HepG2 (cell line): Measurements from ENCODE around the gene RIOK2. TPM values are rescaled to one million over a fixed set of nuclear protein-coding genes. Genes with fewer than 3 reads are reported as not detected.

Experiments used
- ATAC-seq: fragments of 200-7000 bp; cut with Tn5 transposase; 3 replicates; pipeline ENCODE4 v1.9.1; 2020; ENCODE audit warnings: mild to moderate bottlenecking, moderate library complexity
- Bru-seq: library from RNA; stranded (reverse); fragments of 400-500 nt; gene quantifications from one replicate; lab custom pipeline; 2021; lab: Mats Ljungman, UMichigan
- BruChase-seq, 2 experiments: library from RNA; stranded (reverse); fragments of 400-500 nt; gene quantifications; one replicate each; lab custom pipeline; 2021; lab: Mats Ljungman, UMichigan
- BruUV-seq: library from RNA; stranded (reverse); fragments of 400-500 nt; replicated peaks from 2 replicates; lab custom pipeline; 2021; lab: Mats Ljungman, UMichigan
- CTCF ChIA-PET: fragments of 300-600 bp; formaldehyde crosslinking; extraction: SDS; loops from one replicate; lab custom pipeline; 2021; ENCODE audit warnings: low total read pairs, inconsistent platforms, low intra/inter-chr PET ratio; lab: Yijun Ruan, JAX
- POLR2A ChIA-PET: fragments of 350-600 bp; sonication (Branson Sonifier 250); formaldehyde crosslinking; loops from one replicate; lab custom pipeline; 2020; ENCODE audit warnings: antibody characterized with exemption, inconsistent platforms; lab: Yijun Ruan, JAX
- DNase-seq: peaks from one replicate; pipeline ENCODE4 v3.0.0-alpha.2; 2015; ENCODE audit warnings: low spot score
- FAIRE-seq: peaks from 3 replicates; lab custom pipeline; 2011; peaks lifted over from hg19 to GRCh38; lab: Jason Lieb, UNC
- H2AFZ ChIP-seq: one replicate; pipeline ENCODE4 v1.6.1; 2011; ENCODE audit warnings: low read length, inconsistent platforms
- H3K27ac ChIP-seq: fragments of 300-600 bp; 3 replicates; pipeline ENCODE4 v1.8.0; 2011; ENCODE audit warnings: mixed run types, mild to moderate bottlenecking, mixed read lengths, low read length, inconsistent platforms; ENCODE audit not compliant: insufficient read depth; ENCODE audit errors: extremely low read length
- H3K27me3 ChIP-seq, 2 experiments: fragments of 200-600 bp in 1 of 2; 2 replicates in 1 of 2; 3 replicates in 1 of 2; pipeline versions ENCODE4 v1.6.0 to v1.8.0; 2011; ENCODE audit warnings: low read length in 2 of 2, mild to moderate bottlenecking in 2 of 2, moderate library complexity in 2 of 2, inconsistent platforms in 1 of 2; ENCODE audit not compliant: insufficient read depth in 2 of 2, control insufficient read depth in 1 of 2
- H3K36me3 ChIP-seq, 2 experiments: fragments of 200-600 bp in 1 of 2; replicated peaks in 1 of 2; 2 replicates in 1 of 2; 3 replicates in 1 of 2; pipeline versions ENCODE4 v1.5.1 to v1.8.0; 2011; ENCODE audit warnings: low read length in 2 of 2, inconsistent platforms in 1 of 2; ENCODE audit not compliant: insufficient read depth in 2 of 2, control insufficient read depth in 1 of 2
- H3K4me1 ChIP-seq: 2 replicates; pipeline ENCODE4 v1.5.1; 2012; ENCODE audit warnings: low read length, inconsistent platforms; ENCODE audit not compliant: insufficient read depth
- H3K4me2 ChIP-seq: 2 replicates; pipeline ENCODE4 v1.6.0; 2011; ENCODE audit warnings: low read depth, low read length, inconsistent platforms
- H3K4me3 ChIP-seq, 3 experiments: fragments of 200-600 bp in 1 of 3; sonication (generic), shearing (Covaris generic) in 1 of 3; replicated peaks in 1 of 3; 2 replicates each; pipeline ENCODE4 v1.5.1; 2011 to 2016; ENCODE audit warnings: low read length in 3 of 3, inconsistent platforms in 2 of 3, low read depth in 2 of 3, mild to moderate bottlenecking in 2 of 3, control low read depth in 1 of 3, mixed read lengths in 1 of 3; ENCODE audit not compliant: insufficient read depth in 1 of 3
- H3K79me2 ChIP-seq: one replicate; pipeline ENCODE4 v1.6.1; 2011; ENCODE audit warnings: low read length, inconsistent platforms; ENCODE audit not compliant: insufficient read depth
- H3K9ac ChIP-seq: 2 replicates; pipeline ENCODE4 v1.6.0; 2011; ENCODE audit warnings: mild to moderate bottlenecking, low read depth, low read length, inconsistent platforms; ENCODE audit not compliant: insufficient read depth
- H3K9me3 ChIP-seq: 2 replicates; pipeline ENCODE4 v1.5.1; 2012; ENCODE audit warnings: mild to moderate bottlenecking, low read length
- H4K20me1 ChIP-seq: 2 replicates; pipeline ENCODE4 v1.6.0; 2011; ENCODE audit warnings: inconsistent platforms, mild to moderate bottlenecking, low read length, moderate library complexity; ENCODE audit not compliant: insufficient read depth
- KDM2A ChIP-seq: sonication (generic); formaldehyde crosslinking; IDR thresholded peaks from 2 replicates; pipeline ENCODE4 v1.4.0; 2020; ENCODE audit warnings: low read depth, missing genetic modification reagents, borderline replicate concordance
- PHB2 ChIP-seq: fragments of 450-650 bp; IDR thresholded peaks from 2 replicates; pipeline ENCODE4 v1.6.1; 2018; ENCODE audit not compliant: partially characterized antibody
- SRF ChIP-seq: IDR thresholded peaks from 2 replicates; pipeline ENCODE4 v1.6.1; 2011; ENCODE audit warnings: mild to moderate bottlenecking, low read depth, low read length, moderate library complexity
- ZNF30 ChIP-seq: sonication (generic); formaldehyde crosslinking; IDR thresholded peaks from 2 replicates; pipeline ENCODE4 v1.5.0; 2020; ENCODE audit warnings: mild to moderate bottlenecking, missing genetic modification reagents
- ZNF383 ChIP-seq: sonication (generic); formaldehyde crosslinking; IDR thresholded peaks from 2 replicates; pipeline ENCODE4 v1.4.0; 2020; ENCODE audit warnings: missing genetic modification reagents, mild to moderate bottlenecking, borderline replicate concordance
- ZNF776 ChIP-seq: sonication (generic); formaldehyde crosslinking; IDR thresholded peaks from 2 replicates; pipeline ENCODE4 v1.4.0; 2020; ENCODE audit warnings: mild to moderate bottlenecking, missing genetic modification reagents
- WGBS: methylation state at CpG from one replicate; pipeline ENCODE4 v1.1.6; 2017; ENCODE audit warnings: low lambda C conversion rate; 5-methylcytosine and 5-hydroxymethylcytosine counted together
- in situ Hi-C: cut with HindIII; loops from 2 replicates; pipeline ENCODE4 v1.10.0; 2017; ENCODE audit warnings: low pct_unique_long_range_greater_than_20kb; ENCODE audit not compliant: extremely low pct_ligation_motif_present
- intact Hi-C: fragments of 100-400 bp; cut with micrococcal nuclease; formaldehyde crosslinking; loops from one replicate; pipeline ENCODE4 v1.10.0; 2022; ENCODE audit not compliant: unreplicated experiment
- long read RNA-seq, 2 experiments: library from RNA in 1 of 2; library from polyadenylated mRNA in 1 of 2; stranded (forward) in 1 of 2; unstranded in 1 of 2; transcript quantifications; one replicate each; pipeline ENCODE4 v2.0.0, GENCODE V29; 2019 to 2022
- polyA minus RNA-seq, 3 experiments: library from RNA; depleted of rRNA, polyadenylated mRNA; stranded (reverse); fragments of >200 nt; gene quantifications; 2 replicates each; pipeline ENCODE4 v1.2.3, GENCODE V29; 2011; ENCODE audit warnings: low replicate concordance in 1 of 3
- polyA plus RNA-seq, 8 experiments: library from polyadenylated mRNA; depleted of rRNA in 3 of 8; stranded (reverse) in 7 of 8; unstranded in 1 of 8; fragments of >200 nt; fragmentation: Illumina TruSeq in 4 of 8; extraction: Trizol in 4 of 8; gene quantifications; 2 replicates each; pipeline versions ENCODE4 v1.2.1 to v1.2.3, GENCODE V29; 2011 to 2016; ENCODE audit warnings: low read depth in 4 of 8, missing spikeins in 1 of 8, mixed read lengths in 1 of 8; ENCODE audit not compliant: insufficient read depth in 1 of 8
- total RNA-seq, 5 experiments: library from RNA; depleted of rRNA; stranded (reverse); fragments of >200 nt; fragmentation: Illumina TruSeq; extraction: Trizol; gene quantifications; 2 replicates each; pipeline ENCODE4 v1.2.3, GENCODE V29; 2016; ENCODE audit warnings: low read depth in 1 of 5
- TF ChIP-seq, protein P1 (sequence below): sonication (generic); formaldehyde crosslinking; IDR thresholded peaks from 2 replicates; pipeline ENCODE4 v1.4.0; 2020; ENCODE audit warnings: missing genetic modification reagents, borderline replicate concordance
- TF ChIP-seq, protein P2 (sequence below): fragments of 450-650 bp; IDR thresholded peaks from 2 replicates; pipeline ENCODE4 v1.6.1; 2017; ENCODE audit warnings: mild to moderate bottlenecking

The RIOK2 gene
- total RNA-seq (2016; rRNA removed; fragmentation: Illumina TruSeq; extraction: Trizol) (46.6 and 74.0 TPM in 2 replicates), polyA plus RNA-seq (2011; rRNA removed) (6.2 and 8.1 TPM in 2 replicates), polyA minus RNA-seq (2011; rRNA and poly(A)+ RNA removed; ENCODE audit: low replicate concordance) (11.8 and 14.9 TPM in 2 replicates), Bru-seq, nascent RNA (percentile 87 among the genes with signal in this experiment), BruChase-seq, experiment 1, labeled RNA remaining after a 6-hour chase (percentile 74 among the genes with signal in this experiment), BruChase-seq, experiment 2, labeled RNA remaining after a 2-hour chase (percentile 83 among the genes with signal in this experiment)
- 1.7 and 9.3 TPM in 2 replicates for total RNA-seq (2016; cell fraction: cytosol; rRNA removed; fragmentation: Illumina TruSeq; extraction: Trizol; ENCODE audit: low read depth)
- 46.5 and 70.7 TPM in 2 replicates for total RNA-seq (2016; cell fraction: insoluble cytoplasmic fraction; rRNA removed; fragmentation: Illumina TruSeq; extraction: Trizol)
- 11.0 and 11.8 TPM in 2 replicates for total RNA-seq (2016; cell fraction: membrane; rRNA removed; fragmentation: Illumina TruSeq; extraction: Trizol)
- 32.9 and 39.9 TPM in 2 replicates for total RNA-seq (2016; cell fraction: nucleus; rRNA removed; fragmentation: Illumina TruSeq; extraction: Trizol)
- polyA plus RNA-seq (2011; cell fraction: cytosol; rRNA removed): 2.5 and 3.5 TPM in 2 replicates
- 5.5 and 6.4 TPM in 2 replicates for polyA plus RNA-seq (2011; cell fraction: nucleus; rRNA removed)
- 14.5 and 25.6 TPM in 2 replicates for polyA plus RNA-seq (2012)
- polyA plus RNA-seq (2016; cell fraction: cytosol; fragmentation: Illumina TruSeq; extraction: Trizol; ENCODE audit: low read depth): 3.0 and 3.2 TPM in 2 replicates
- 71.0 and 77.1 TPM in 2 replicates for polyA plus RNA-seq (2016; cell fraction: insoluble cytoplasmic fraction; fragmentation: Illumina TruSeq; extraction: Trizol; ENCODE audit: low read depth)
- 3.5 and 5.1 TPM in 2 replicates for polyA plus RNA-seq (2016; cell fraction: membrane; fragmentation: Illumina TruSeq; extraction: Trizol; ENCODE audit: low read depth)
- polyA plus RNA-seq (2016; cell fraction: nucleus; fragmentation: Illumina TruSeq; extraction: Trizol; ENCODE audit: insufficient read depth, low read depth): 38.8 and 44.9 TPM in 2 replicates
- 4.2 and 5.5 TPM in 2 replicates for polyA minus RNA-seq (2011; cell fraction: cytosol; rRNA and poly(A)+ RNA removed)
- polyA minus RNA-seq (2011; cell fraction: nucleus; rRNA and poly(A)+ RNA removed): 48.5 and 62.5 TPM in 2 replicates
- long read RNA-seq, experiment 1, transcript RIOK2-201 (10 exons, 3,922 nt): major isoform, 26 of 36 reads
- long read RNA-seq, experiment 1, transcript RIOK2-202 (8 exons, 2,149 nt): minor isoform, 5 of 36 reads
- long read RNA-seq, experiment 1, partial matches to known transcripts: 1 of 36 reads
- long read RNA-seq, experiment 1, other reads (novel, unspliced or antisense): 4 of 36 reads
- long read RNA-seq, experiment 2, transcript RIOK2-201 (10 exons, 3,922 nt): major isoform, 15 of 31 reads
- long read RNA-seq, experiment 2, partial matches to known transcripts: 9 of 31 reads
- long read RNA-seq, experiment 2, other reads (novel, unspliced or antisense): 7 of 31 reads

DNA sequence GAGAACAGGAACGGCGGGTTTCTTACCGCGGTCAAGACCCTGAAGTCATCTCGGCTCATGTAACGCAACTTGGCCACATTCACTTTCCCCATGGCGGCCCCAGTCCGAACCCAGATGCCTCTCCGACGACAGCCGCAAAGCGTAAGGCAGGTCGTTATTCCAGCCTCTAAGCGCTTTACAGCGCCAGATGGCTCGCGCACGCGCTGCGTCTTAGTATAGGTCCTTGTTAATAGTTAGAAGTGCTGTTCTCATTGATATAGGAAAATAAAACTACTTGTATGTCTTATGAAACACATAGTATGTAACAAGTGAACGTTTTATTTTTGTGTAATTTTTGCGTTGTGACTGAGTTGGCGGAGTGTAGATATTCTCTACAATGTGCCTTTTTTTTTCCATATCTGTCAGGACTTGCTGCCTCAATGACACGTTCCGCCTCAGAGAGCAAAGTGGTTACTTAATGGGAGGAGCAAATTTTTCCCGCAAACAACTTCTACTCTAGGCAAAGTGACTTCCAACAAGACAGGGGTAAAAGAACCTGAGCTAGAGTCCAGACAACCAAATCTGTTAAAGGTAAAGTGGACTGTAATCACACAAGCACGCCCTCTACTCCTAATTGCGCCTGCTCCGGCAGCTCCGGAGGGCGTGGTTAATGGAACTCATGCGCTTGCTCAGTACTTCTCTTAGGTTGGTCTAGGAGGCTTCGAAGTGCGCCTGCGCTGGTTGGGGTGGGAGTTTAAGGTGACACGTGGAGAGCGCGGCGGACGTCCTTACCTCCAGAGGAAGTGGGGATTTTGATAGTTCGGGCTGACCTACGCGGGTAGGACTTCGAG lies at the start of gene RIOK2:
RIOK2 (minus strand) TSS at position 148 of the 830 bp plus-strand sequence; CDS start at position 92, 56 bp downstream.
- BruUV-seq: no TSS peak
- intact Hi-C loops: loop anchor here (2.0 to 5.0 kb wide), 2 partner anchors 376 to 1589 kb away; partner anchors contain the start of genes ERAP1 and RGMB
- in situ Hi-C loops: no loop called here
- WGBS: under 1% methylated on average over 33 of the region's 44 CpGs
- peaks cover 2 to 15% of the 10 kb centered on the region in 2 experiments; a peak in 3 of 5 replicates for H3K36me3 ChIP-seq
- peak; percentile 94 for DNase-seq
- peak within 1 kb of the TSS; percentile 97 for H3K27ac ChIP-seq
- peak within 1 kb of the TSS; percentile 88 for H3K4me2 ChIP-seq
- CTCF ChIA-PET: no interaction called here
- no peaks in the 10 kb centered on the region; a peak in 1 of 5 replicates for H3K27me3 ChIP-seq
- peak within 1 kb of the TSS; percentile 94 for H3K9ac ChIP-seq
- peak within 1 kb of the TSS; percentile 98 for H2AFZ ChIP-seq
- H4K20me1 ChIP-seq: 0 out of 2 replicates have a peak, but pooled peaks cover 7% of the 10 kb centered on the region
- peaks cover 28% of the 10 kb centered on the region for H3K79me2 ChIP-seq
- peak; percentile 97 for ATAC-seq
- peak; percentile 58 for FAIRE-seq
- H3K4me3 ChIP-seq: peak within 1 kb of the TSS; percentile 85 to 99 (median 89)
- H3K9me3 ChIP-seq: no peaks in the 10 kb centered on the region
- POLR2A ChIA-PET: interaction anchor here (0.8 to 2.0 kb wide), 6 partner anchors 10 to 481 kb away, joined by 3 to 10 read pairs (median 3); partner anchors contain the start of genes ERAP1 and LNPEP
- peaks cover 42% of the 10 kb centered on the region for H3K4me1 ChIP-seq
- TF ChIP-seq ZNF776 (CRISPR knock-in tag) (peak; percentile 73; the same call in 1 of the 2 replicates), ZNF383 (CRISPR knock-in tag) (no peak), ZNF30 (CRISPR knock-in tag) (peak; percentile 54; the same call in 1 of the 2 replicates), PHB2 (no peak), SRF (no peak), KDM2A (CRISPR knock-in tag) (peak; percentile 47; the same call in 1 of the 2 replicates)
- TF ChIP-seq, protein P1, sequence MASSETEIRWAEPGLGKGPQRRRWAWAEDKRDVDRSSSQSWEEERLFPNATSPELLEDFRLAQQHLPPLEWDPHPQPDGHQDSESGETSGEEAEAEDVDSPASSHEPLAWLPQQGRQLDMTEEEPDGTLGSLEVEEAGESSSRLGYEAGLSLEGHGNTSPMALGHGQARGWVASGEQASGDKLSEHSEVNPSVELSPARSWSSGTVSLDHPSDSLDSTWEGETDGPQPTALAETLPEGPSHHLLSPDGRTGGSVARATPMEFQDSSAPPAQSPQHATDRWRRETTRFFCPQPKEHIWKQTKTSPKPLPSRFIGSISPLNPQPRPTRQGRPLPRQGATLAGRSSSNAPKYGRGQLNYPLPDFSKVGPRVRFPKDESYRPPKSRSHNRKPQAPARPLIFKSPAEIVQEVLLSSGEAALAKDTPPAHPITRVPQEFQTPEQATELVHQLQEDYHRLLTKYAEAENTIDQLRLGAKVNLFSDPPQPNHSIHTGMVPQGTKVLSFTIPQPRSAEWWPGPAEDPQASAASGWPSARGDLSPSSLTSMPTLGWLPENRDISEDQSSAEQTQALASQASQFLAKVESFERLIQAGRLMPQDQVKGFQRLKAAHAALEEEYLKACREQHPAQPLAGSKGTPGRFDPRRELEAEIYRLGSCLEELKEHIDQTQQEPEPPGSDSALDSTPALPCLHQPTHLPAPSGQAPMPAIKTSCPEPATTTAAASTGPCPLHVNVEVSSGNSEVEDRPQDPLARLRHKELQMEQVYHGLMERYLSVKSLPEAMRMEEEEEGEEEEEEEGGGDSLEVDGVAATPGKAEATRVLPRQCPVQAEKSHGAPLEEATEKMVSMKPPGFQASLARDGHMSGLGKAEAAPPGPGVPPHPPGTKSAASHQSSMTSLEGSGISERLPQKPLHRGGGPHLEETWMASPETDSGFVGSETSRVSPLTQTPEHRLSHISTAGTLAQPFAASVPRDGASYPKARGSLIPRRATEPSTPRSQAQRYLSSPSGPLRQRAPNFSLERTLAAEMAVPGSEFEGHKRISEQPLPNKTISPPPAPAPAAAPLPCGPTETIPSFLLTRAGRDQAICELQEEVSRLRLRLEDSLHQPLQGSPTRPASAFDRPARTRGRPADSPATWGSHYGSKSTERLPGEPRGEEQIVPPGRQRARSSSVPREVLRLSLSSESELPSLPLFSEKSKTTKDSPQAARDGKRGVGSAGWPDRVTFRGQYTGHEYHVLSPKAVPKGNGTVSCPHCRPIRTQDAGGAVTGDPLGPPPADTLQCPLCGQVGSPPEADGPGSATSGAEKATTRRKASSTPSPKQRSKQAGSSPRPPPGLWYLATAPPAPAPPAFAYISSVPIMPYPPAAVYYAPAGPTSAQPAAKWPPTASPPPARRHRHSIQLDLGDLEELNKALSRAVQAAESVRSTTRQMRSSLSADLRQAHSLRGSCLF: peak; percentile 68; the same call in 1 of the 2 replicates
- TF ChIP-seq, protein P2, sequence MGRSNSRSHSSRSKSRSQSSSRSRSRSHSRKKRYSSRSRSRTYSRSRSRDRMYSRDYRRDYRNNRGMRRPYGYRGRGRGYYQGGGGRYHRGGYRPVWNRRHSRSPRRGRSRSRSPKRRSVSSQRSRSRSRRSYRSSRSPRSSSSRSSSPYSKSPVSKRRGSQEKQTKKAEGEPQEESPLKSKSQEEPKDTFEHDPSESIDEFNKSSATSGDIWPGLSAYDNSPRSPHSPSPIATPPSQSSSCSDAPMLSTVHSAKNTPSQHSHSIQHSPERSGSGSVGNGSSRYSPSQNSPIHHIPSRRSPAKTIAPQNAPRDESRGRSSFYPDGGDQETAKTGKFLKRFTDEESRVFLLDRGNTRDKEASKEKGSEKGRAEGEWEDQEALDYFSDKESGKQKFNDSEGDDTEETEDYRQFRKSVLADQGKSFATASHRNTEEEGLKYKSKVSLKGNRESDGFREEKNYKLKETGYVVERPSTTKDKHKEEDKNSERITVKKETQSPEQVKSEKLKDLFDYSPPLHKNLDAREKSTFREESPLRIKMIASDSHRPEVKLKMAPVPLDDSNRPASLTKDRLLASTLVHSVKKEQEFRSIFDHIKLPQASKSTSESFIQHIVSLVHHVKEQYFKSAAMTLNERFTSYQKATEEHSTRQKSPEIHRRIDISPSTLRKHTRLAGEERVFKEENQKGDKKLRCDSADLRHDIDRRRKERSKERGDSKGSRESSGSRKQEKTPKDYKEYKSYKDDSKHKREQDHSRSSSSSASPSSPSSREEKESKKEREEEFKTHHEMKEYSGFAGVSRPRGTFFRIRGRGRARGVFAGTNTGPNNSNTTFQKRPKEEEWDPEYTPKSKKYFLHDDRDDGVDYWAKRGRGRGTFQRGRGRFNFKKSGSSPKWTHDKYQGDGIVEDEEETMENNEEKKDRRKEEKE: no peak
